Testis (tissue), 3 donors: ENCODE measurements around the gene FAM13B. TPM values are rescaled to one million over a fixed set of nuclear protein-coding genes. Genes with fewer than 3 reads are reported as not detected.
"Not testable (repeated sequence)": the region's sequence is repeated elsewhere in the genome, so short reads cannot be mapped to it uniquely, and the experiment has no call there.

Source experiments
- DNase-seq: peaks from one replicate; pipeline ENCODE4 v3.0.0-alpha.2; 2019
- H3K27ac ChIP-seq, 2 donors: fragments of 200-600 bp; sonication (generic); one replicate each; pipeline ENCODE4 v1.5.1; 2019
- H3K27me3 ChIP-seq: fragments of 200-600 bp; sonication (generic); one replicate; pipeline ENCODE4 v1.5.1; 2019
- H3K36me3 ChIP-seq: fragments of 200-600 bp; sonication (generic); one replicate; pipeline ENCODE4 v1.5.1; 2017; ENCODE audit warnings: low read depth; ENCODE audit errors: missing control alignments
- H3K4me1 ChIP-seq: fragments of 200-600 bp; sonication (generic); one replicate; pipeline ENCODE4 v1.5.1; 2019
- H3K4me3 ChIP-seq, 2 donors: fragments of 200-600 bp; sonication (generic); one replicate each; pipeline ENCODE4 v1.5.1; 2017 to 2019
- H3K9me3 ChIP-seq: fragments of 200-600 bp; sonication (generic); one replicate; pipeline ENCODE4 v1.5.1; 2017
- POLR2A ChIP-seq: fragments of 450-650 bp; IDR thresholded peaks from one replicate; pipeline ENCODE4 v1.6.1; 2017; ENCODE audit warnings: antibody characterized with exemption, mild to moderate bottlenecking, moderate library complexity
- WGBS, 2 donors: methylation state at CpG; one replicate each; pipeline ENCODE4 v1.1.5; 2018; 5-methylcytosine and 5-hydroxymethylcytosine counted together
- intact Hi-C: fragments of 100-400 bp; cut with DNase I; formaldehyde crosslinking; loops from one replicate; pipeline ENCODE4 v1.15.1; 2023; ENCODE audit warnings: low total_unique reads
- polyA plus RNA-seq: library from polyadenylated mRNA; stranded (reverse); fragments of 350-450 nt; fragmentation: Illumina TruSeq; extraction: RNeasy Lipid Tissue Mini Kit (QIAGEN cat#74804); gene quantifications from one replicate; pipeline ENCODE4 v1.2.3, GENCODE V29; 2014; ENCODE audit warnings: low read depth, low replicate concordance; ENCODE audit not compliant: insufficient read depth
- total RNA-seq, 2 donors: library from RNA; depleted of rRNA; stranded (reverse); fragments of >200 nt; gene quantifications; one replicate each; pipeline ENCODE4 v1.2.3, GENCODE V29; 2016
- TF ChIP-seq, protein P1 (sequence below), 3 experiments: fragments of 450-650 bp in 2 of 3; fragments of 200-600 bp in 1 of 3; sonication (generic) in 1 of 3; IDR thresholded peaks; one replicate each; pipeline ENCODE4 v1.5.1; 2016 to 2019; ENCODE audit warnings: antibody characterized with exemption in 3 of 3, mild to moderate bottlenecking in 2 of 3, moderate library complexity in 1 of 3

The FAM13B gene
- total and polyA plus RNA-seq, 3 donors from 2014 or later: 56.5 to 134 (median 125) TPM

DNA sequence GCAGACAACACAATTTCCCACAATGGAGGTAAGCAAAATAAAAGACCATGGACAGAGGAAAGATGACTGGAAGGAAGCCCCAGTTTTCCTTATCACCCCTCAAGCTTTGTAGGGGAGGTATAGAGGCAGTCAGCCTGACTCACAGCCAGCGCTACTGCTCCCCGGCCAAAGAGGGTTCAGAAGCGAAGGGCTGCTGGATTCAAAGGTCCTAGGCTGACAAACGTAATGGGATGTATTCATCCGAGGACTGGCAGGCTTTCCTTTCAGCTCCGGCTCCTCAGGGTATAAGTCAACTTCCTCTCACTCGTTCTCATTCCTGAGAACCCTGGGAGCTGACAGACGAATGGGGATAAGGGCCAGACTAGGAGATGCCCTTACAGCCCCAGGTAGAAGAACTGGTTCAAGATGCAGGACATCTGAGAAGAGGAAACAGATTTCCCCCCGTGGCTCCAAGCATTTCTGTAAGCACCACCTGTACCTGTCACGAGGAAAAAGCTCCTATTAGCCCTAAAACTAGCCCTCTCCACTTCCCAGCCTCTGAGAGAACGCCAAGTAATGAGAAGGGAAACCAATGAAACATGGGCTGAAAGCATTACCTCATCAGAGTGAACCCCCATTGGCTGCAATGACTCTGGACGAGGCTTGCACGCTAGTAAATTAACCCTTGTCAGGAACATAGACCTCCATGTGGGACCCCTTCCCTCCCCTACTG is 22.1 kb upstream of the FAM13B start:
- H3K36me3 ChIP-seq: no peaks in the 10 kb centered on the region
- H3K4me1 ChIP-seq: peaks cover 24% of the 10 kb centered on the region
- peak overlapping the region; percentile 69 to 83 for H3K27ac ChIP-seq
- WGBS, 2 donors: 36 to 44% methylated on average over 13 of the region's 13 CpGs
- H3K4me3 ChIP-seq: no peak overlapping the region
- intact Hi-C loops: no loop called here
- DNase-seq: peak; percentile 78
- H3K9me3 ChIP-seq: no peaks in the 10 kb centered on the region
- no peaks in the 10 kb centered on the region for H3K27me3 ChIP-seq
- no peak for TF ChIP-seq POLR2A

GRCh38 chr5:138054206-138054605 is 21.3 kb upstream of the FAM13B start:
- 34 to 36% methylated on average over 3 of the region's 3 CpGs for WGBS, 2 donors
- intact Hi-C loops: no loop called here
- Histone ChIP-seq H3K27me3 (no peaks in the 10 kb centered on the region), H3K4me3 (no peak overlapping the region), H3K36me3 (no peaks in the 10 kb centered on the region), H3K27ac (peak overlapping the region; percentile 69 to 83), H3K4me1 (peaks cover 24% of the 10 kb centered on the region), H3K9me3 (no peaks in the 10 kb centered on the region)
- DNase-seq: no peak
- TF ChIP-seq, protein P1, sequence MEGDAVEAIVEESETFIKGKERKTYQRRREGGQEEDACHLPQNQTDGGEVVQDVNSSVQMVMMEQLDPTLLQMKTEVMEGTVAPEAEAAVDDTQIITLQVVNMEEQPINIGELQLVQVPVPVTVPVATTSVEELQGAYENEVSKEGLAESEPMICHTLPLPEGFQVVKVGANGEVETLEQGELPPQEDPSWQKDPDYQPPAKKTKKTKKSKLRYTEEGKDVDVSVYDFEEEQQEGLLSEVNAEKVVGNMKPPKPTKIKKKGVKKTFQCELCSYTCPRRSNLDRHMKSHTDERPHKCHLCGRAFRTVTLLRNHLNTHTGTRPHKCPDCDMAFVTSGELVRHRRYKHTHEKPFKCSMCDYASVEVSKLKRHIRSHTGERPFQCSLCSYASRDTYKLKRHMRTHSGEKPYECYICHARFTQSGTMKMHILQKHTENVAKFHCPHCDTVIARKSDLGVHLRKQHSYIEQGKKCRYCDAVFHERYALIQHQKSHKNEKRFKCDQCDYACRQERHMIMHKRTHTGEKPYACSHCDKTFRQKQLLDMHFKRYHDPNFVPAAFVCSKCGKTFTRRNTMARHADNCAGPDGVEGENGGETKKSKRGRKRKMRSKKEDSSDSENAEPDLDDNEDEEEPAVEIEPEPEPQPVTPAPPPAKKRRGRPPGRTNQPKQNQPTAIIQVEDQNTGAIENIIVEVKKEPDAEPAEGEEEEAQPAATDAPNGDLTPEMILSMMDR (IDR thresholded peaks at IDR 0.05): no peak
- no peak for TF ChIP-seq POLR2A

DNA sequence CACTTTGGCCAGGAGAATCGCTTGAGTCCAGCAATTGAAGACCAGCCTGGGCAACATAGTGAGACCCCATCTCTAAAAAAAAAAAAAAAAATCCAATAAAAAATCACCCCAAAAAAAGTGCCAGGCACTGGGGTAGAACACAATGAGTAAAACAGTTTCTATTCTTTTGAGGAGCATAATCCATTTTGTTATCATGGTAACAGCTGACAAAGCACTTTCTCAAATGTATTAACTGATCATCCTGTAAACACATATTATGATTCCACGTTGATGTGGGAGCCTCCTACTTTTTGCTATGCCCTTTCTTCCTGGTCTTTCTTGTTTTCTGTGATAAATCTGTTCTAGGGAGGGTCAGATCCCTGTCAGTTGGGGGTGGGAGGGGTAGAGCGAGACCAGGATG is 20.7 kb upstream of the FAM13B start:
- intact Hi-C loops: no loop called here
- no peaks in the 10 kb centered on the region for H3K36me3 ChIP-seq
- no peak for DNase-seq
- no peaks in the 10 kb centered on the region for H3K27me3 ChIP-seq
- H3K27ac ChIP-seq: peak overlapping the region in 1 of 2 donors; percentile 83
- H3K4me3 ChIP-seq: no peak overlapping the region
- H3K4me1 ChIP-seq: peaks cover 24% of the 10 kb centered on the region
- no peaks in the 10 kb centered on the region for H3K9me3 ChIP-seq
- WGBS, 2 donors: 59 to 71% methylated on average over 3 of the region's 3 CpGs
- no peak for TF ChIP-seq POLR2A
- TF ChIP-seq, protein P1 (IDR thresholded peaks at IDR 0.05): no peak

GRCh38 chr5:138052718-138053117 is 19.8 kb upstream of the FAM13B start:
- H3K36me3 ChIP-seq, H3K9me3 ChIP-seq, H3K4me3 ChIP-seq, DNase-seq, intact Hi-C loops, H3K27me3 ChIP-seq: not testable (repeated sequence)
- peak overlapping the region; percentile 68 to 83 for H3K27ac ChIP-seq
- peaks cover 24% of the 10 kb centered on the region for H3K4me1 ChIP-seq
- 67 to 100% methylated on average over 1 of the region's 1 CpG for WGBS, 2 donors

DNA sequence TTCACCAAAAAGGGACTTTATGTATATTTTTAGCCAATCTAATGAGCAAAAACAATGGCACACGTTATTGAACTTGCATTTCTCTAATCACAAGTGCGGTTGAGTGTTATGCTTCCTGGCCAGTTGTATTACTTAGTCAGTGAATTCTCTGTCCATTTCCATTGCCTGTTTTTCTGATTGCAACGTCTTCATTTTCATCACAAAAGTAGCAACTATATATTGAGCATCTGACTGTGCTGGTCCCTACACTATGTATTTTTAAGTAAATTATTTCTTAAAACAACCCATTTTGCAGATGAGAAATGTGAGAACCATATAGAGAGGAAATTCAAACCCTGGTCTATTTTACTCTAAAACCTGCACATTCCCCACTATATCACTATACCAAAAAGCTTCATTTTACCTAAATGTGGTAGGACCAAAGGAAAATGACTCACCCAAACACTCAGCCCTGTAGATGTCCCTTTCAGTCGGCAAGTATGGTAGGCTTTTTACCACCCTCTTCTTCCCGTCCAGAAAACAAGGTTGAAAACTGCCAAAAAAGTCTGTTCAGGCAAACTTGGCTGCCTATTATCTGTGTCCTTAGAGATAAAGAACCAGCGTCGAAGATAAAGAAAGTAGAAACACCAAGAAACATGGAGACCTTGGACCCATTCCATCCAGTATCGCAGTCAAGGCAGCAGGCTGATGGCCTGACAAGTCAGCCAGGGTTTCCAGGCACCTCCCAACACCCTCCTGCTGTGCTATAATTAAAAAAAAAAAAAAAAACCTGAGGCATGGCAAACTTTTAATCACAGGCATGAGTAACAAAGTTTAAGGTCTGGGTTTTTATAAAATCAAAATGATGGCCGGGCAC is 18.8 kb upstream of the FAM13B start:
- peak overlapping the region; percentile 68 to 83 for H3K27ac ChIP-seq
- peak; percentile 88 for DNase-seq
- H3K27me3 ChIP-seq: no peaks in the 10 kb centered on the region
- 32 to 46% methylated on average over 9 of the region's 9 CpGs for WGBS, 2 donors
- H3K4me3 ChIP-seq: peak overlapping the region in 1 of 2 donors; percentile 32
- TF ChIP-seq POLR2A: no peak
- TF ChIP-seq, protein P1 (IDR thresholded peaks at IDR 0.05): no peak
- intact Hi-C loops: no loop called here
- no peaks in the 10 kb centered on the region for H3K9me3 ChIP-seq
- H3K36me3 ChIP-seq: no peaks in the 10 kb centered on the region
- peaks cover 24% of the 10 kb centered on the region for H3K4me1 ChIP-seq

- H3K4me3 ChIP-seq, DNase-seq, intact Hi-C loops, H3K4me1 ChIP-seq, H3K27me3 ChIP-seq, H3K36me3 ChIP-seq, H3K9me3 ChIP-seq, H3K27ac ChIP-seq: not testable (repeated sequence)
- 88 to 93% methylated on average over 3 of the region's 3 CpGs for WGBS, 2 donors
These were observed 12.4 kb upstream of the FAM13B start for GRCh38 chr5:138045283-138045682.
